Panc1 (cell line): ENCODE results near the gene ZNF783. TPM values are rescaled to one million over a fixed set of nuclear protein-coding genes. Genes with fewer than 3 reads are reported as not detected.

Experiments used
- ATAC-seq: fragments of 200-7000 bp; cut with Tn5 transposase; 2 replicates; pipeline ENCODE4 v1.9.1; 2020; ENCODE audit warnings: mild to moderate bottlenecking, moderate library complexity
- BruUV-seq: library from RNA; stranded (reverse); fragments of 400-500 nt; replicated peaks from 2 replicates; lab custom pipeline; 2021; lab: Mats Ljungman, UMichigan
- CTCF ChIA-PET: fragments of 300-600 bp; sonication (Branson Sonifier 250); formaldehyde crosslinking; loops from one replicate; lab custom pipeline; 2022; ENCODE audit warnings: antibody characterized with exemption; lab: Charles Lee
- POLR2A ChIA-PET: fragments of 300-600 bp; sonication (Branson Sonifier 250); formaldehyde crosslinking; loops from one replicate; lab custom pipeline; 2022; ENCODE audit warnings: antibody characterized with exemption; lab: Charles Lee
- DNase-seq: peaks from one replicate; pipeline ENCODE4 v3.0.0-alpha.2; 2010; ENCODE audit warnings: low read depth, low spot score
- H3K27ac ChIP-seq: 2 replicates; pipeline ENCODE4 v1.5.1; 2011; ENCODE audit warnings: mild to moderate bottlenecking, low read length, inconsistent platforms
- H3K27me3 ChIP-seq: fragments of 200-500 bp; sonication (Bioruptor generic); 2 replicates; pipeline ENCODE4 v1.6.0; 2014; ENCODE audit warnings: low read length, inconsistent platforms; ENCODE audit not compliant: control insufficient read depth, insufficient read depth
- H3K36me3 ChIP-seq: fragments of 200-500 bp; sonication (Bioruptor generic); 2 replicates; pipeline ENCODE4 v1.5.1; 2014; ENCODE audit warnings: inconsistent platforms, mild to moderate bottlenecking, low read length, moderate library complexity; ENCODE audit not compliant: control insufficient read depth, insufficient read depth
- H3K4me1 ChIP-seq: 2 replicates; pipeline ENCODE4 v1.5.1; 2011; ENCODE audit warnings: inconsistent platforms, mild to moderate bottlenecking, low read length, moderate library complexity; ENCODE audit not compliant: control insufficient read depth, insufficient read depth
- H3K4me3 ChIP-seq, 2 experiments: 2 replicates each; pipeline ENCODE4 v1.5.1; 2011 to 2012; ENCODE audit warnings: low read depth in 2 of 2, low read length in 2 of 2, mild to moderate bottlenecking in 2 of 2, inconsistent platforms in 1 of 2, moderate library complexity in 1 of 2
- H3K9me3 ChIP-seq: fragments of 200-500 bp; sonication (Bioruptor generic); 2 replicates; pipeline ENCODE4 v1.5.1; 2014; ENCODE audit warnings: low read depth, mild to moderate bottlenecking, inconsistent platforms, low read length, moderate library complexity; ENCODE audit not compliant: control insufficient read depth, insufficient read depth
- POLR2AphosphoS5 ChIP-seq: IDR thresholded peaks from 2 replicates; pipeline ENCODE4 v1.6.1; 2012; ENCODE audit warnings: mild to moderate bottlenecking, low read depth, low read length, moderate library complexity
- SIN3A ChIP-seq: IDR thresholded peaks from 2 replicates; pipeline ENCODE4 v1.6.1; 2012; ENCODE audit warnings: low read depth, mild to moderate bottlenecking, low read length, moderate library complexity, borderline replicate concordance; ENCODE audit not compliant: insufficient read depth
- TCF7L2 ChIP-seq: IDR thresholded peaks from 2 replicates; pipeline ENCODE4 v1.6.1; 2011; ENCODE audit warnings: mild to moderate bottlenecking, low read depth, low read length, inconsistent platforms
- in situ Hi-C: cut with HindIII; loops from 2 replicates; pipeline ENCODE4 v1.10.0; 2016; ENCODE audit warnings: low sequenced_read_pairs, low pct_unique_long_range_greater_than_20kb
- intact Hi-C: fragments of 100-400 bp; cut with micrococcal nuclease; formaldehyde crosslinking; loops from one replicate; pipeline ENCODE4 v1.10.0; 2022; ENCODE audit not compliant: unreplicated experiment
- total RNA-seq: library from RNA; stranded (reverse); gene quantifications from one replicate; pipeline ENCODE4 v1.2.1, GENCODE V29; 2021; ENCODE audit not compliant: unreplicated experiment
- TF ChIP-seq, protein P1 (sequence below): fragments of 450-650 bp; IDR thresholded peaks from 2 replicates; pipeline ENCODE4 v1.5.1; 2017; ENCODE audit warnings: mild to moderate bottlenecking
- TF ChIP-seq, protein P2 (sequence below), 2 experiments: IDR thresholded peaks; 2 replicates each; pipeline ENCODE4 v1.6.1; 2011 to 2012; ENCODE audit warnings: low read depth in 2 of 2, control low read depth in 1 of 2, low read length in 1 of 2, mild to moderate bottlenecking in 1 of 2, moderate library complexity in 1 of 2; ENCODE audit not compliant: insufficient read depth in 1 of 2

Gene ZNF783
- total RNA-seq, 1 experiment from 2014 or later = 16.6 TPM

DNA sequence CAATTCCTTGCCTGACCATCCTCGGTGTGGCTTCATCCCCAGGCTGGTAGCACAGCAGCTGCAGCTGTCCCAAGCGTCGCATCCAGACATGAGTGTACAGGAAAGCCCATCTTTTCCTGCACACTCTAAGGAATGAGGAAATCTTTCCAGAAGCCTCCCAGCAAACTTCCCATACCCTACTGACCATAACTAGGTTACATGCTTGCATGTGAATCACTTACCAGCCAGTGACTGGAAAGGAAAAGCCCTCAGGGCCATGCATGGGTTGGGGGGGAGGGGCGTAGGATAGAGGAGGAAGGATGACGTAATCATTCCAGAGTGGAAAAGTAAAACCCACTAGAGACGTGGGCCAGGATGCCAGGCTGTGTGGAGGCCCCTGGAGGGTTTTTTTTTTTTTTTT lies 41.5 kb upstream of the ZNF783 start:
- no peak for ATAC-seq
- Histone ChIP-seq H3K36me3 (peaks cover 3% of the 10 kb centered on the region; the same call in 1 of the 2 replicates), H3K4me1 (no peaks in the 10 kb centered on the region), H3K27ac (no peak overlapping the region), H3K4me3 (no peak overlapping the region), H3K9me3 (no peaks in the 10 kb centered on the region), H3K27me3 (no peaks in the 10 kb centered on the region)
- no peak for DNase-seq
- TF ChIP-seq TCF7L2 (no peak), POLR2AphosphoS5 (no peak)
- TF ChIP-seq, protein P1, sequence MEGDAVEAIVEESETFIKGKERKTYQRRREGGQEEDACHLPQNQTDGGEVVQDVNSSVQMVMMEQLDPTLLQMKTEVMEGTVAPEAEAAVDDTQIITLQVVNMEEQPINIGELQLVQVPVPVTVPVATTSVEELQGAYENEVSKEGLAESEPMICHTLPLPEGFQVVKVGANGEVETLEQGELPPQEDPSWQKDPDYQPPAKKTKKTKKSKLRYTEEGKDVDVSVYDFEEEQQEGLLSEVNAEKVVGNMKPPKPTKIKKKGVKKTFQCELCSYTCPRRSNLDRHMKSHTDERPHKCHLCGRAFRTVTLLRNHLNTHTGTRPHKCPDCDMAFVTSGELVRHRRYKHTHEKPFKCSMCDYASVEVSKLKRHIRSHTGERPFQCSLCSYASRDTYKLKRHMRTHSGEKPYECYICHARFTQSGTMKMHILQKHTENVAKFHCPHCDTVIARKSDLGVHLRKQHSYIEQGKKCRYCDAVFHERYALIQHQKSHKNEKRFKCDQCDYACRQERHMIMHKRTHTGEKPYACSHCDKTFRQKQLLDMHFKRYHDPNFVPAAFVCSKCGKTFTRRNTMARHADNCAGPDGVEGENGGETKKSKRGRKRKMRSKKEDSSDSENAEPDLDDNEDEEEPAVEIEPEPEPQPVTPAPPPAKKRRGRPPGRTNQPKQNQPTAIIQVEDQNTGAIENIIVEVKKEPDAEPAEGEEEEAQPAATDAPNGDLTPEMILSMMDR = no peak
- no TSS peak for BruUV-seq
- ChIA-PET POLR2A (no interaction called here), CTCF (no interaction called here)
- intact Hi-C loops (no loop called here), in situ Hi-C loops (no loop called here)

DNA sequence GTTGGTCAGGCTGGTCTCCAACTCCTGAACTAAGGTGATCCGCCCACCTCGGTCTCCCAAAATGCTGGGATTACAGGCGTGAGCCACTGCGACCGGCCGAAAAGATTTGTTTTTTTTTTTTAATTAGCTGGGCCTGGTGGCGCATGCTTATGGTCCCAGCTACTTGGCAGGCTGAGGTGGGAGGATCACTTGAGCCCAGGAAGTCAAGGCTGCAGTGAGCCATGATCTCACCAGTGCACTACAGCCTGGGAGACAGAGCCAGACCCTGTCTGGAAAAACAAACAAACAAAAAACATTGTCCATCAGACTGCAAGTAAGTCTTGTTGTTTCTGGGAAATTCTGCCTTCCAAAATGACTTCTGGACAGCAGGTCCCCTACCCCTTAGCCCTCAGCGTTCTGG lies 38.8 kb upstream of the ZNF783 start:
- DNase-seq (no peak), ATAC-seq (no peak)
- no peak for TF ChIP-seq SIN3A
- TF ChIP-seq TCF7L2 = no peak
- no peak for TF ChIP-seq POLR2AphosphoS5
- TF ChIP-seq, protein P1 = no peak
- TF ChIP-seq, protein P2, sequence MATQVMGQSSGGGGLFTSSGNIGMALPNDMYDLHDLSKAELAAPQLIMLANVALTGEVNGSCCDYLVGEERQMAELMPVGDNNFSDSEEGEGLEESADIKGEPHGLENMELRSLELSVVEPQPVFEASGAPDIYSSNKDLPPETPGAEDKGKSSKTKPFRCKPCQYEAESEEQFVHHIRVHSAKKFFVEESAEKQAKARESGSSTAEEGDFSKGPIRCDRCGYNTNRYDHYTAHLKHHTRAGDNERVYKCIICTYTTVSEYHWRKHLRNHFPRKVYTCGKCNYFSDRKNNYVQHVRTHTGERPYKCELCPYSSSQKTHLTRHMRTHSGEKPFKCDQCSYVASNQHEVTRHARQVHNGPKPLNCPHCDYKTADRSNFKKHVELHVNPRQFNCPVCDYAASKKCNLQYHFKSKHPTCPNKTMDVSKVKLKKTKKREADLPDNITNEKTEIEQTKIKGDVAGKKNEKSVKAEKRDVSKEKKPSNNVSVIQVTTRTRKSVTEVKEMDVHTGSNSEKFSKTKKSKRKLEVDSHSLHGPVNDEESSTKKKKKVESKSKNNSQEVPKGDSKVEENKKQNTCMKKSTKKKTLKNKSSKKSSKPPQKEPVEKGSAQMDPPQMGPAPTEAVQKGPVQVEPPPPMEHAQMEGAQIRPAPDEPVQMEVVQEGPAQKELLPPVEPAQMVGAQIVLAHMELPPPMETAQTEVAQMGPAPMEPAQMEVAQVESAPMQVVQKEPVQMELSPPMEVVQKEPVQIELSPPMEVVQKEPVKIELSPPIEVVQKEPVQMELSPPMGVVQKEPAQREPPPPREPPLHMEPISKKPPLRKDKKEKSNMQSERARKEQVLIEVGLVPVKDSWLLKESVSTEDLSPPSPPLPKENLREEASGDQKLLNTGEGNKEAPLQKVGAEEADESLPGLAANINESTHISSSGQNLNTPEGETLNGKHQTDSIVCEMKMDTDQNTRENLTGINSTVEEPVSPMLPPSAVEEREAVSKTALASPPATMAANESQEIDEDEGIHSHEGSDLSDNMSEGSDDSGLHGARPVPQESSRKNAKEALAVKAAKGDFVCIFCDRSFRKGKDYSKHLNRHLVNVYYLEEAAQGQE (IDR thresholded peaks at IDR 0.05; ENCODE audit: insufficient read depth in 1 of 2, low read depth in 2 of 2, low read length in 1 of 2) = no peak
- in situ Hi-C loops (no loop called here), intact Hi-C loops (no loop called here)
- H3K9me3 ChIP-seq = no peaks in the 10 kb centered on the region
- H3K27me3 ChIP-seq = no peaks in the 10 kb centered on the region
- CTCF ChIA-PET = no interaction called here
- POLR2A ChIA-PET = no interaction called here
- H3K36me3 ChIP-seq = no peaks in the 10 kb centered on the region
- no peak overlapping the region for H3K4me3 ChIP-seq
- H3K27ac ChIP-seq = no peak overlapping the region
- BruUV-seq = no TSS peak
- no peaks in the 10 kb centered on the region for H3K4me1 ChIP-seq
